GM13977 (cell line): Measurements from ENCODE around the gene LATS2.

Source experiments
- DNase-seq: peaks from one replicate; pipeline ENCODE4 v3.0.0; 2012; ENCODE audit warnings: low spot score
- in situ Hi-C: fragments of 300-500 bp; cut with MboI; formaldehyde crosslinking; loops from one replicate; pipeline ENCODE4 v1.12.0; 2022; ENCODE audit warnings: low sequenced_read_pairs, low pct_unique_long_range_greater_than_20kb, mixed read lengths, inconsistent platforms; ENCODE audit not compliant: unreplicated experiment
- TF ChIP-seq, protein P1 (sequence below): IDR thresholded peaks from 2 replicates; pipeline ENCODE4 v1.5.1; 2012; ENCODE audit warnings: mild to moderate bottlenecking, control low read depth; ENCODE audit not compliant: insufficient read depth; ENCODE audit errors: extremely low read depth, missing control alignments

Gene LATS2

DNA sequence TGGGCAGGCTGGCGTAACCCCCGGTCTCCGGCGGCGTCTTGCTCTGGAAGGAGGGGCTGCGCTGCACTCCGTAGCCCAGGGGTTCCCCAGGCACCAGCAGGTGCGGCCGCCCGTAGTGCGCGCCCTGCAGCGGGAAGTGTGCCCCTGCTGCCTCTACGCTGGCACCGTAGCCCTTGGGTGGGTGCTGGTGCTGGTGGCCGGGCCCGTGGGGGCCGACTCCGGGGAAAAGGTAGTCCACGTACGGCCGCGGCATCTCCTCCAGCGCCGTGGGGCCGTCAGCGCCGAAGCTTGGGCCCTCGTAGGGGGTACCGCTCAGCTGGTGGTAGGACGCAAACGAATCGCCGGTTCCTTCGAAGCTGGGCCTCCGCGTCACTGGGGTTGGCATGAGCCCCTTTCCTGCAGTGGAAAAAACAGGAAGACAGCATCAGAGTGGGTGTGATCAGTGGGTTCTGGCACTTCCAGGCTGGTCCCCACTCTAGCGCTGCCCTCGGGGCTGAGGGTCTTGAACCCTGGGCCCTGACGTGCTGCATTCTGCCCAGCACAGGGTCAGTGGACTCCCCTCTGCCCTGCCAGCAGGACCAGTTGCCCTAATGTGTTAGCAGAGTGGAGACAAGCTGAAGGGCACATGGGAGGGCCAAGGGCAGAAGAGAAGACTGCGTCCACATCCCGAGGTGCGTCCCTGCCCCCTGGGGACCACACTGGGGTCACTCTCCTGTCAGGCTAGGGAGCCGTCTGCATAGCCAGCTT lies 72.3 kb downstream of the LATS2 start:
- DNase-seq: no peak
- in situ Hi-C loops: no loop called here
- TF ChIP-seq, protein P1, sequence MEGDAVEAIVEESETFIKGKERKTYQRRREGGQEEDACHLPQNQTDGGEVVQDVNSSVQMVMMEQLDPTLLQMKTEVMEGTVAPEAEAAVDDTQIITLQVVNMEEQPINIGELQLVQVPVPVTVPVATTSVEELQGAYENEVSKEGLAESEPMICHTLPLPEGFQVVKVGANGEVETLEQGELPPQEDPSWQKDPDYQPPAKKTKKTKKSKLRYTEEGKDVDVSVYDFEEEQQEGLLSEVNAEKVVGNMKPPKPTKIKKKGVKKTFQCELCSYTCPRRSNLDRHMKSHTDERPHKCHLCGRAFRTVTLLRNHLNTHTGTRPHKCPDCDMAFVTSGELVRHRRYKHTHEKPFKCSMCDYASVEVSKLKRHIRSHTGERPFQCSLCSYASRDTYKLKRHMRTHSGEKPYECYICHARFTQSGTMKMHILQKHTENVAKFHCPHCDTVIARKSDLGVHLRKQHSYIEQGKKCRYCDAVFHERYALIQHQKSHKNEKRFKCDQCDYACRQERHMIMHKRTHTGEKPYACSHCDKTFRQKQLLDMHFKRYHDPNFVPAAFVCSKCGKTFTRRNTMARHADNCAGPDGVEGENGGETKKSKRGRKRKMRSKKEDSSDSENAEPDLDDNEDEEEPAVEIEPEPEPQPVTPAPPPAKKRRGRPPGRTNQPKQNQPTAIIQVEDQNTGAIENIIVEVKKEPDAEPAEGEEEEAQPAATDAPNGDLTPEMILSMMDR: no peak

GRCh38 chr13:20988033-20988908 lies 73.1 kb downstream of the LATS2 start:
- no peak for DNase-seq
- TF ChIP-seq, protein P1: no peak
- in situ Hi-C loops: no loop called here

GRCh38 chr13:20987599-20987998 lies 73.8 kb downstream of the LATS2 start:
- TF ChIP-seq, protein P1: no peak
- DNase-seq: no peak
- in situ Hi-C loops: no loop called here

GRCh38 chr13:20984879-20985278 lies 76.5 kb downstream of the LATS2 start:
- TF ChIP-seq, protein P1: no peak
- in situ Hi-C loops: no loop called here
- no peak for DNase-seq

DNA sequence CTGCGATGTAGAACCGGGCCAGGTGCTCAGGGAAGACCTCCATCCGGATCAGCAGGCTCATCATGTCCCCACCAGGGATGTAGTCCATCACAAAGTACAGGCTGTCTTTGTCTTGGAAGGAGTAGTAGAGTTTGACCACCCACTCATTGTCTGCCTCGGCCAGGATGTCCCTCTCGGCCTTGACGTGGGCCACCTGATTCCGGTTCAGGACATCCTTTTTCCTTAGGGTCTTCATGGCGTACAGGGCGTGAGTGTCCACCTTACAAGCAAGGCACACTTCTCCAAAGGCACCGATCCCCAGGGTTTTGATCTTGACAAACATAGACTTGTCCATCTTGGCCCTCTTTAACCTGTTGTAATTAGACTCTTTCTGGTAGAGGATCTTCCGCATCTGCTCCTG lies 78.0 kb downstream of the LATS2 start:
- no peak for DNase-seq
- in situ Hi-C loops: no loop called here
- TF ChIP-seq, protein P1: no peak

- in situ Hi-C loops: no loop called here
- DNase-seq: no peak
- TF ChIP-seq, protein P1: no peak
Observed at GRCh38 chr13:20981370-20982095, 79.9 kb downstream of the LATS2 start.
